NCI-H748 treated with DMSO at 0.1 percent for 48 hours (cell line): Measurements from ENCODE around the gene SERBP1.
A peak's percentile ranks its signal among the peaks of the same experiment; 100 is the strongest.
"Not testable (repeated sequence)": the region's sequence is repeated elsewhere in the genome, so short reads cannot be mapped to it uniquely, and the experiment has no call there.

Source experiments
- DNase-seq: peaks from one replicate; lab custom pipeline; 2025; lab: John Stamatoyannopoulos, UW

SERBP1 gene

DNA sequence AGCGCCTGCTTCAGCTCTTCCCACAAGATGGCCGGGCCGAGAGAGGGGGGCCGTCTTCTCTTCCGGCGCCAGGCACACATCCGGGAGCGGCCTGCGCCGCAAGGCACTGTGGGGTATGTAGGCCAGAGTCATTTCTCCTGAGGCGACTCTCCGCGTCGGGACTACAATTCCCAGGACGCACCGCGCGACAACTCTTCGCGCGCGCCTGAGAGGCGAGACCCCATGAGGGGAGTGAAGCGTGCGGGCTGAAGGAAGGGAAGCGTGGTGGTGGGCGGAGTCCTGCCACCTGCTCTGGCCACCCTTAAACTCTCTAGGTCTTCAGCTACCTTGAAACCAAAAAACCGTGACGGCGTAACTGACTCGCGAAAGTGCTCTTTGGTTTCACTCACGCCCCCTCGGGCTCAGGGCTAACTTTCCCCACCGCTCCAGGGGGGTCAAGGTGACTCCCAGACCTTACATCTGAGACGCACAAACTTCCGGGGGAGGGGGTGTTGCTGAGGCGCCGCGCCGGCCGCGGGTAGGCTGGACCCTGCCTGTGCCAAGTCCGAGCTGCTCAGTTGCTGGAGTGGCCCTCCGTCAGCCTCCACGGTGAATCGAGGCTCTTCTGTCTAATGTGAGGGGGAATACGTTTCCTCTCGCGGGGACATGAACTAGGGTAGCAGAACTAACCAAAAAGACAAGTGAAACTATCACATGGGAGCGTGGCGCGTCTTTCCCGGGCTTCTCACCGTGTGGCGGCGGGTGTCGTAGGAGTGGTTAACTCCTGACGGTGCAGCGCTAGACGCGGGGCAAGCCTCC lies at the start of gene SERBP1:
Gene SERBP1 (minus strand): TSS at position 45 of the 798 bp plus-strand sequence. CDS start 102 bp downstream, outside the sequence.
- DNase-seq, result peak; percentile 95

DNA sequence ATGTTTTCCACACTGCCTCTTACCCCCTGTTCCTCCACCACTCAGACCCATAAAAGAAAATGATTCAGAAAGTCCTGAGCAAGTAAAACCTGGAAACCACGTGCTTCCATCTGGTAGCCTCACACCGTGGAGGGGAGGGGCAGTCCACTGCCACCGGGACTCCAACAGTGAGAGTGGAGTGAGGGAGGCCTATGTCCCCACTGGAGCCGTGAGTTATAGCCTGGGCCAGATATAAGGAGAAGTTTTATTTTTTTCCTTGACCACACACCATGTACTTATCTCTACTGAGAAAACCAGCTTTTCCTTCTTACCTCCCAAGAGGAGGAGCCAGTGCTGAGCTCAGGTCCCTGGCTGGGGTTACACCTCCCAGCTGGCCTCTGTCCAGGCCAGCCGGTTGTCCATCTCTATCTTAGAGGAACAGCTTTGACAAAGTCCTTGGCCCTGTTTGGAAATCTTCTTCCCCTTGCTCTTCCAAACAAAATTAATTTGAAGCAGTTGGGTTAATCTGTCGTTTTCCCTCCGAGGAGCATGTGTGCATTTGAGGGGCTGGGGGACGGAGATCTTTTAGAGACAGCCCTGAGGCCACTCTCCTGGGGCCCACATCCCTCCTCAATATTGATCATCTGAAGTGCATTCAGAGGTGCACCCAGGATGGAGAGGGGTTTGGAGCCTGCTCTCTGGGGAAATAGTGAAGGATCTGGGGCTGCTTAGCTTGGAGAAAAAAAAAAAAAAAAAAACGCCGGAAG lies 49.1 kb upstream of the SERBP1 start:
- DNase-seq, result no peak

DNA sequence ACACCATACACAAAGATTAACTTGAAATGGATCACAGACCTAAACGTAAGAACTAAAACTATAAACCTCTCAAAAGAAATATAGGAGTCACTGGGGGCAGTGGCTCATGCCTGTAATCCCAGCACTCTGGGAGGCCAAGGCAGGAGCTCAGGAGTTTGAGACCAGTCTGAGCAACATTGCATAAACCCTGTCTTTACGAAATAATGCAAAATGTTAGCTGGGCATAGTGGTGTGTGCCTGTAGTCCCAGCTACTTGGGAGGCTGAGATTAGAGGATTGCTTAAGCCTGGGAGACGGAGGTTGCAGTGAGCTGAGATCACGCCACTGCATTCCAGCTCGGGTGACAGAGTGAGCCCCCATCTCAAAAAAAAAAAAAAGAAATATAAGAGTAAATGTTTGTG lies 46.7 kb upstream of the SERBP1 start:
- DNase-seq, result no peak

DNA sequence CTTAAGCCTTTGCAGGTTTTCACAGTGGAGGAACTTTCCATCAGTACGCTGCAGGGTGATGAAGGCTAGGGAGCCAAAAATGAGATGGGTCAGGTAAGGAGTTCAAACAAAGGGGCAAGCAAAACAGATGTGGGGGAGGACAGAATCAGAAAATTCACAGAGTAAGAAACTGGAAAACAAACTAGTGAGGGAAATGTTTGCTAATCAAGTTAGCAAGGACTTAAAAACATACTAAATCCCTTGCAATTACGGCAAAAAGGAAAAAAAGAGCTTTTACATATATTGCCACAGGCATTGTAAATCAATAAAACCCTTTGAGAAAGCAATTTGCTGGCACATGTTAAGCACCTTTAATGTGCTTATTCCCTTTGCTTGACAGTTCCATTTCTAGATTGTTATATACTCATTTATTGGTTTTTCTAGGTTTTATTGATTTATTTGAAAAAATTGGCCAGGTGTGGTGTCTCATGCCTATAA lies 45.8 kb upstream of the SERBP1 start:
- no peak for DNase-seq

DNA sequence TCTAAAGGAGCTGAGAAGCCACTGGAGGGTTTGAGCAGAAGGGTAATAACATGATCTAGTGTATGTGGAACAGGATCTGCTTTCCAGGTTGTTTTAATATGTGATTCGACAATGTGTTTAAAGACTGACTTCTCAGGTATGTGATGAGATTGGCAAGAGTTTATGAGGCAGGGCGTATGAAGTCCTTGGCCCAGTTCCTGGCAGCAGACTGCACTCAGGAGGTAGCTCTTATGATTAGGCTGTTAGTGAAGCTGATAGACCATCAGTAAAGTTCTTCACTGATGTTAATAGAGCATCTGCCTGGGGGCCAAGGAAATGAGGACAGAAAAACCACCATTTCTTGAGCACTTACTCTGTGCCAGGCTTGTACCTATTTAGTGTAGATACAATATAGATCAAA lies 41.9 kb upstream of the SERBP1 start:
- DNase-seq, result no peak

DNA sequence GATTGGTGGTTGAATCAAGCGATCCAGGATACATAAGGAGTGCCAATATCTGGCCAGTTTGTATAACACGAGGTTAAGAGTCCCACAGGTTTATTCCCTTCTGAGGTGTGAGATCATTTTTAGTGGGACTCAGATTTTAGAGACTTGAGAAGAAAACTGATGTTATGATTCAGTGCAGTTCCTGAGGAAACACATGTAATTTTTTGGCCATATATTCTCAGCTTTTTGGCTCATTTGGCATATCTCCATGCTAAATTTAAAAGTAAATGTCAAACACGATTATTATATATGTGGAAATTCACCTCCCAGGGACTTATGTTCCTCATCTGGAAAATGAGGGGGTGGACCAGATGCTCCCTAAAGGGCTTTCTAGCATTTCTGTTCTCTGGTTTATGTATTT lies 39.2 kb upstream of the SERBP1 start:
- DNase-seq, result no peak

DNA sequence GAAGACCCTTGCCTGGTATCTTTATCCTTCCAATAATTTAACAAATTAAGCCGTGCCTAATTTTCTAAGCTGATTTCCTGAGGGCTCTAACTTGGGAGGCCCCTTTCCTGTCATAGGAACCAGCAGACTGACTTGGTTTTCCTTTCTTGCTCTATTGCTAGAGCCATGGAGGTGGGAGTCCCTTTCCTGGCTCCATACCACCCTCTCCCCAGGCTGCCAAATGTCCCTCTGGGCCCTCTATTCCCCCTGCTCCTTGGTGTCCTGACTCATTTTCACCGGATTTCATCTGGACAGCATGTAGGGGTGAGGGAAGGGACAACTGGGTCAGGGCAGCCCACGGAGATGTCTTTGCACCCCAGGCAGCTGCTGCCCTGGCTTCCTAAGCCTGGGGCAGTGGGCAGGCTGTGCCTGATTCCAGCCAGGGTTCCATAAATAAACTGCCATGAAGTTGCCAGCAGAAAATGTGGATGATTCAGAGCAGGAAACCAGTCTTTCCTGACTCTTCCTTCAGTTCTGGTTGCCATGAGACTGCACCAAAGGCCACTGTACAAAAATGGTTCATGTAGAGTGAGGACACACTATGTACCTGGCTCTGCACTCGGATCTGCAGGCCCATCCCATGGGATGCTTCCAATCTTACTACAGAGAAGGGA lies 38.0 kb upstream of the SERBP1 start:
- DNase-seq, result no peak

DNA sequence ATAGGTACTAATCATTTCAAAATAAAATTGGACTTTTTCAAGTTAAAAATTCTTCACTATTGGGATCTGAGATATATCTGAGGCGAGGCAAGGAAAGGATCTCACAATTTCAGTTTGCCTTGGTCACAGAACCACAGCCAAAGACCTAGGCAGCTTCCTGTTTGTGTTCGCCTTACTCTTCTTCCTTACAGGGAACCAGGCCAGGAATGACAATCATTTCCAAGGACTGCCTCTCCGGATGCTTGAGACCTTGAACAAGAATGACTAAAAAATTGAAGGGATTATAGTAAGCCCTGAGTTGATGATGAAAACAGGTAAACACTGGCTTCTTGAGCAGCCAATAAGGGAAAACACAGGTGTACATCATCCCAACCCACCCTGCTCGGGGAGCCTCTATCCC lies 35.2 kb upstream of the SERBP1 start:
- no peak for DNase-seq

DNA sequence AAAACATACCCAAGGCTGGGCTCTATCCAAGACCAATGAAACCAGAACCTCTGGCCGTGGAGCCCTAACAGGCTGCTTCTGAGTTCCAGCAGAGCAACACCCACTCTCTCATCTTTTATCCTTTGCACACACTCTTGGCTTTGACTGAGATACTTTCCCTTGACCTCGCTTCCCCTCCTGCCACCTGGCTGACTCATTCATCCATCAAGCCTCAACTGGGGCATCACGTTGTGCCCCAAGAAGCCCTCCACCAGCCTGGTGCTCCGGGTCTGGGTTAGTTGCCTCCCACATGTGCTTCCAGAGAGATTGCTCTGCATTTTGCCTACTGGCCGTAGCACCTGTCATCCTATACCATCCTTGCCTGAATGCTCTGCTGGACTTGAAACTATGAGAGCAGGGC lies 34.5 kb upstream of the SERBP1 start:
- DNase-seq, result no peak

DNA sequence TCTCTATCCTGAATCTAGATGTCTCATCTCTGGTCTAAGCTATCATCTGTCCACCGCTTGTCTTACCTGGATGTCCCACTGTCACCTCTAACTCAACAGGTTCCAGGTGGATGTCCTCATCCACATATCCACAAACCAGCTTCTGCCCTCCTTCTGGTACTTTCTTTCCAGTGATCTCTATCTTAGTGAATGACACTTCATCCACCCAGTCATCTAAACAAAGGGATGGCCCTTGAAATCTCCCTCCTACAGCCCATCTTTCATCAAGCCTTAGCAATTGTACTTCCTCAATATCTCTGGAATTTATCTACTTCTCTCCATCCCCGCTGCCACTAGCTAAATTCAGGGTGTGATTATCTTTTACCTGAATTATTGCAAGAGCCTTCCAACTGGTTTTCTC lies 33.9 kb upstream of the SERBP1 start:
- DNase-seq, result no peak

DNA sequence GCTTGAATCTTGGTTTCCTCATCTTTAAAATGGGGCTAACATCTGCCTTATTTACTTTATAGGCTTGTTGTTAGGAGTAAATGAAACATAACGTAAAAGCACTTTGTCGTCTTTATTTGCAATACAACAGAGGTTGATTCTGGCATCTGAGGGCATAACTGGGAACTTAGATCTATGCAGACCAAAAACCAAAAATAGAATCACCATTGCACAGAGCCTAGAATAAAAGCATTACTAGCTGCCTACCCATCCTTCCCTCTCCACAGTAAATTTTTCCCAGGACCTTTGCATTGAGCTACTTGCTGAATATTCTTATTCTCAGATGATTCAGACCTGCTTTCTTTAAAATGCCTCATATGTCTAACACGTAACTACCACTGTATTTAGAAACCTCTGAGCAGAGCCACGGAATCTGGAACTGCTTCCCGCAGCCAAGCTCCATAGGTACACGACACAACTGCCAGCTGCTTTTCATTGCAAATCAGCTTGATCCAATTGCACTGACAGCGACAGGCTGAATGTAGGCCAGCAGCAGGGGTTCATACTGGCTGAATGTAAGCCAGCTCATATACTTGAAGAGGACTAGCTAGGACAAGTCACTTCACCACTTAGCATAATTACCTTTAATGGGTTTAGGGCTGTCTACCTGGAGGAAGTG lies 33.2 kb upstream of the SERBP1 start:
- peak; percentile 77 for DNase-seq

DNA sequence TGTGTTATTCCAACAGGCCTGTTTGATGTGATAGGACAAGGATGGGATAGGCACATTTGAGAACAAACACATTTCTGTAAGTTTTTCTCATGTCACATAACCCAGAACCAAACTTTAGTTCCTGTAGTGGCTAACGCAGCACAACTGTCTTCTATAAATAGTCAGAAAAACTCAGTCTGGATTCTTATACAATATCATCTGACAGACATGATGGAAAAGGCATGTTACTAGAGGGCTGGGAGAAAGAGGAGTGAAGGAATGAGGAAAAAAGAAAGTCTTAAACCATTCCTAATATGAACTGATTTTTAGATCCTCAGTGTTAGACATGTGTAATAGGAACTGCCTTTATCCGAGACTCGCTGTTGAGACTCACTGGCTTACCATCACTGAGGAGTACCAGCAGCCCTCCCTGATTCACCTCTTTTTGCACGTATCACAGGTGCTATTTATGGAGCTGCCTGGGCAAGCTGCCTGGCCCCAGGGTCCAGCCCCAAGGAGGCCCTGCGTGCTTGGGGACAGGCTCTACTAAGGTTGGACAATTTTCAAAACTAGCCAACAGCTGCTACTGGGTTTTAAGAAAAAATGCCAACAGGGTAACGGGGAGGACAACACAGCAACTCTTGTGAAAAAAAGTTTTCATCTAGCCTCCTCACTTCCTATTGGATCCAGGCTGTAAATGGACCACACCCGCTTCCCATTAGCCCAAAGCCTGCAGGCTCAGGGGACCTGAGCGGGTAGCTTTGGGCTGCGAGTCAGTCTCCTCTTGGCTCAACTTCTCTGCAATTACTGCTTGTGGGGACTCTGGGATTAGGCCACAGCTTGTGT lies 30.7 kb upstream of the SERBP1 start:
- no peak for DNase-seq

DNA sequence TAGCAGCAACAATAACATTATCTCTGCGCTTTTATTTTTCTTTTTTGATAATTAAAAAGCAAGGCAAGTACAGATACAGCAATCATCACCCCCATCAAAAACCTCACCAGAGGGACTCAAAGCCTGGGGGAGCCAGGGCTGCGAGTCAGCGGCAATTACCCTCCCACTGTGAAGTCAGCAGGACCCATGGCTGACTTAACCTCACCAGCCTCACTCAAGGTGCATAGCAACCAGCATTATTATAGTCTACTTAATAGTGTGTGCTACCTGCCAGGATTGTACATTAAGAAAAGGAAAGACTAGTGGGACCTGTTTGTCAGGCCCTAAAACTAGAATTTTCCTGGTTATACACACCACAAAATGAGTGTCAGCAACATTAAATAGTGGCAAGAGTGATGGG lies 28.9 kb upstream of the SERBP1 start:
- DNase-seq, result no peak

DNA sequence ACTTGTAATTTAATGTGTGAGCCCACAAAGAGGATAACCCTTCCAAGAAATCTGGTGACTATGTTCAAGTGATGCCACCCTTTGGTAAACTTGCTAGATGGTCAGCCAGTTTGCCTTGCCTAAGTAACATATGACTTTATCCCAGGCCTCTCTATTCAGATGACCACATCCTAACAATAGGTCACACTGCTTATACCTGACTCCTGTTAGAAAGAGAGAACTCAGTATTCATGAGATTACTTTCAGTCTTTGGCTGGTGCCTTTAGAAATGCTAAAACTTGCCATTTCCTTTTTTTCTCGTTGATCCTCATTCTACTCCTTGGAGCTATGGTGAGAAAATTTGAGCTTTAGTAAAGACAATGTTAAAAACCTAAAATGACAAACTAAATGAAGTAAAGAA lies 28.5 kb upstream of the SERBP1 start:
- no peak for DNase-seq

DNA sequence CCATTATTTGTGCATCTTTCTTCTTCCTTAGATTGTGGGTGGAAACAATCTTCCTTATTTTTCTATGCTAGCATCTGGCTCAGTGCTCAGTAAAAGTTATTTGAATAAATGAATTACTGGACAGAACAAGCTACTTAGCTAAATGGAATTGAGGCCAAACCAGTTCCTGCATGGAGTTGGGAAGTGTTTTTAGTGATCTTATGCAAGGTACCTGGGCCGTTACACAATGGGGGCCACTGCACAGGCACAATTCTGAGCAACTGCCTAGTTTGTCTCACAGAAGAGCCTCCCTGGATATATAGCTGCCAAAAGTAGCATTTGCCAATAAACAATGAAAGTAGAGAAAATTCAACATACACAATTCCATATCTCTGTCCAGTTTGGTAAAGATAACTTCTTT lies 27.0 kb upstream of the SERBP1 start:
- DNase-seq, result no peak

DNA sequence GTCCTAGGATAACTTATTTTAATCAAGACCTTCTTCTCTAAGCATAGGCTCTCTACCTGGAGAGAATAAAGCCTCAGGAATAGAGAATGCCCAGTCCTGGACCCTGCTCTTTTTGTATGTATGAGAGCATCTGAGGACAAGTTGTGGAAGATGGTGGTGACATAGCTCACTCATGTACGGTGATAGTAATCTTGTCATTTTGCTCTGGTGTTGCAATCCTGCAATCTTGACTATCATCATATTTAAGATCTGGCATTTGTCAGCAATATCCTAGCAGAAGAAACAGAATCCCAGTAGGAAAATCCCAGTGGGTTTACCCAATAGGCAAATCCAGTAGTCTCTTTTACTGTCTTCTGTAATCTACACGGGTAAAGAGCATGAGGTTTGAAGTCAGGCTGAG lies 21.6 kb upstream of the SERBP1 start:
- DNase-seq, result no peak

DNA sequence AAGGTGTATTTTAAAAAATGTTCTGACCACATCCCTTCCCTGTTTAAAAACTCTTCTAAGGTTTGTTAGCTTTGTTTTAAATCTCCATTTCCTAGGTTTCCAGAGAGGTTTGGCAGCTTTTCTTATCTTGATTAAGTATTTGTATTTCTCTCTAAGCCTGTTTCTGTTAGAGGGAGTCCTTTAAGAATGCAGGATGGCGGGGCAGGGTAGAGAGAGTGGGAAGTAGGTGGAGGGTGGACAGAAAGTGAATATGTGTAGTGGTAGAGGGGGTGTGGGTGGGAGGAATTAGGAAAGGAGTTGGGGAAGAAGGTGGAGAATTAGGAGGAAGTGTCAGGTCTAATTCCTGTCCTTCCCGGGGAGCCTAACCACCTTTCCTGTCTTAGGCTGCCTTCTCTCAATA lies 21.2 kb upstream of the SERBP1 start:
- DNase-seq, result no peak

DNA sequence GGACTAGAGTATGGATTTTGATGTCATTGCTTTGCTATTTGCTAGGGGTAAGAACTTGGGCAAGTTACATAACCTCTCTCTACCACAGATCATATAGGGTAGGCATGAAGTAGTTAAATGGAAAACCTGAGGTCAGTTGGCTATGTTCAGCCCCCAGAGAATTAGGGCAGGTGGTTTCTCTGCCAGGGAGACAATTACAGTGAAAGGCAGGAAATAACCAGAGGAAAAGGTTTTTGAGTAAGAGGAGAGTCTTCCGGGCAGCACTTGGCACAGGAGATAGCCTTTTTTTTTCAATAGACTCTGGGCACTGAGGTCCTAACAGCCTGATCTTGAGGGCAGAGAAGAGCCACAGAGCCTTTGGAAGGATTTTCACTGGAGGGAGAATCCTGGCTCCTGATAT lies 16.7 kb upstream of the SERBP1 start:
- no peak for DNase-seq

DNA sequence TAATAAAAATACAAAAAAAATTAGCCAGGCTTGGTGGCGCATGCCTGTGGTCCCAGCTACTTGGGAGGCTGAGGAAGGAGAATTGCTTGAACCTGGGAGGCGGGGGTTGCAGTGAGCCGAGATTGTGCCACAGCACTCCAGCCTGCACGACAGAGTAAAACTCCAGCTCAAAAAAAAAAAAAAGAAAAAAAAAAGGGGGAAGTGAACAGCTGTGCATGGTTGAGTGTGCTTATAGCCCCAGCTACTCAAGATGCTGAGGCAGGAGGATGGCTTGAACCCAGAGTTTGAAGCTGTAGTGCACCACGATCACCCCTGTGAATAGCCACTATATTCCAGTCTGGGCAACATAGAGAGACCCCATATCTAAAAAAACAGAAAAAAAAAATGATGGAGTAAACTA lies 15.8 kb upstream of the SERBP1 start:
- DNase-seq, result not testable (repeated sequence)

DNA sequence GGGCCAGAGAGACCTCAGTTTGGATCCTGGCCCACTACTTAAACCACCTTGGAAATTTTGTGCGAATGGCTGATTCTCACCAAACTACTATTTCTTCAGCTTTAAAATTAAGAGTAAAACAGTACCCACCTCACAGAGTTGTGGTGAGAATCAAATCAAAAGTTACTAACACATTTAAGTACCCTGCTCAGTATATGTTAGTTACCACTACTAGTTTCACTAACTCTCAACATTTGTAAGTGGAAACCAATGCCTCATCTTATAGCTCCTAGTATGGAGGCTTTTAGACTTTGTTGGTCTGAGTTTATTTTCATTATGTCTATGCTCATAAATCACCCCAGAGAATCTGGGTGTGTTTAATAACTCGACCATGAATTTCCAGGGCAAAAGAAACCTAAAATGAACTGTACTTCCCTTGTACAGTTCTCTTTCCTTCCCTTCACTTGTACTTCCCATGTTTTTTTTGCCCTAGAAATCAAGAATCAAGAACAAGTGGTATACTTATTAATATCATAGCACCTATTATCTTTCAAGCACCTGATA lies 11.6 kb upstream of the SERBP1 start:
- DNase-seq, result no peak

DNA sequence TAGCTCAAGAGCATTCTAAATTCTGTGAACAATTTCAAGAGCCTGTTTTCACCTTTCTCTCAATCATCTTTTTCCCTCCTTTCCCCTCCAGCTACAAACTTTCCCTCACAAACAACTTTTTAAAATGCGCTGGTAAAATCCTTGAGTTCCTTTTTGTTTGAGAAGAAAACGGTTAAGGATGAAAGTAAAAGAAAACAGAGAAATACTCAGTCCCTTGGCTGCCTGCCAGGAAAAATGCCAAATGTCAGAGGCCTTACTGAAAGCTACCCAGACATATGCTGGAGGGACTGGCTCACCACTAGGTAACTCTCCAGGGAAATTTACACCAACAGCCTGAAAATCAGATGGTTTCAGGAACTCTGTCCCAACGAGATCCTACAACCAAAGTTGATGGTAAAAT lies 11.0 kb upstream of the SERBP1 start:
- DNase-seq, result no peak
